GM21717 (cell line): ENCODE data around the gene PLD3.
A peak's percentile ranks its signal among the peaks of the same experiment; 100 is the strongest.
"Not testable (repeated sequence)": the region's sequence is repeated elsewhere in the genome, so short reads cannot be mapped to it uniquely, and the experiment has no call there.

ENCODE experiments used
- ATAC-seq: cut with Tn5 transposase; IDR thresholded peaks from one replicate; pipeline ENCODE4 v1.9.1; 2021; ENCODE audit warnings: mild to moderate bottlenecking, moderate library complexity; ENCODE audit not compliant: unreplicated experiment

PLD3 gene

GRCh38 chr19:40387155-40387554 is 38.7 kb downstream of the PLD3 start:
- ATAC-seq = no peak

- ATAC-seq = no peak
Measured at GRCh38 chr19:40388481-40388880, 40.0 kb downstream of the PLD3 start.

GRCh38 chr19:40389404-40390083 is 41.0 kb downstream of the PLD3 start:
- ATAC-seq = no peak

- ATAC-seq = no peak
Measured at GRCh38 chr19:40390084-40390742, 41.7 kb downstream of the PLD3 start, which contains the start of gene HIPK4. Gene HIPK4 (minus strand): TSS chr19:40390181. CDS start chr19:40389902, 279 bp downstream.

GRCh38 chr19:40392123-40392522 is 43.6 kb downstream of the PLD3 start:
- no peak for ATAC-seq

- no peak for ATAC-seq
Measured at GRCh38 chr19:40392894-40393517, 44.5 kb downstream of the PLD3 start.

- no peak for ATAC-seq
Measured at GRCh38 chr19:40393894-40394815, 45.7 kb downstream of the PLD3 start.

- ATAC-seq = no peak
Measured at GRCh38 chr19:40394816-40395210, 46.3 kb downstream of the PLD3 start.

GRCh38 chr19:40395956-40396355 is 47.5 kb downstream of the PLD3 start:
- ATAC-seq = no peak

- no peak for ATAC-seq
Measured at GRCh38 chr19:40396886-40397567, 48.5 kb downstream of the PLD3 start.

GRCh38 chr19:40397568-40397906 is 49.0 kb downstream of the PLD3 start:
- ATAC-seq = no peak

GRCh38 chr19:40398417-40399131 is 50.1 kb downstream of the PLD3 start:
- ATAC-seq = no peak

- no peak for ATAC-seq
Measured at GRCh38 chr19:40400559-40400958, 52.1 kb downstream of the PLD3 start.

- peak; percentile 51 for ATAC-seq
Measured at GRCh38 chr19:40403262-40403984, 54.9 kb downstream of the PLD3 start.

- ATAC-seq = no peak
Measured at GRCh38 chr19:40407714-40408597, 59.5 kb downstream of the PLD3 start.

- ATAC-seq = not testable (repeated sequence)
Measured at GRCh38 chr19:40408598-40408925, 60.1 kb downstream of the PLD3 start.

GRCh38 chr19:40410030-40410389 is 61.5 kb downstream of the PLD3 start:
- ATAC-seq = no peak

- ATAC-seq = no peak
Measured at GRCh38 chr19:40411125-40411842, 62.8 kb downstream of the PLD3 start.
